ENCODE results near the gene HSPG2. TPM values are rescaled to one million over a fixed set of nuclear protein-coding genes. Genes with fewer than 3 reads are reported as not detected.

HSPG2 gene
- polyA plus RNA-seq, 1 donor from 2014 or later, result 0.79 TPM

GRCh38 chr1:21893046-21893805, 43.9 kb downstream of the HSPG2 start:
- Histone ChIP-seq H3K9me2 (ENCODE audit: insufficient read depth, low read length) (no peaks in the 10 kb centered on the region), H3K27ac (ENCODE audit: low read length) (no peak overlapping the region), H2AFZ (ENCODE audit: low read depth, low read length) (no peak overlapping the region), H3F3A (ENCODE audit: insufficient read depth, low read length, poor library complexity, severe bottlenecking) (no peaks in the 10 kb centered on the region), H3K4me3 (ENCODE audit: low read length) (no peak overlapping the region), H3K4me2 (ENCODE audit: low read length) (no peak overlapping the region), H3K9ac (ENCODE audit: low read length) (no peak overlapping the region), H3K79me2 (replicated peaks; ENCODE audit: insufficient read depth, low read length) (no peaks in the 10 kb centered on the region), H3K27me3 (ENCODE audit: insufficient read depth, low read depth, low read length) (no peaks in the 10 kb centered on the region), H3K9me3 (ENCODE audit: low read length) (no peaks in the 10 kb centered on the region), H3K36me3 (ENCODE audit: insufficient read depth, low read length) (no peaks in the 10 kb centered on the region), H4K20me1 (ENCODE audit: insufficient read depth) (no peaks in the 10 kb centered on the region)
- TF ChIP-seq SMC3 (conservative IDR thresholded peaks at IDR 0.05; ENCODE audit: poor library complexity), result no peak

DNA sequence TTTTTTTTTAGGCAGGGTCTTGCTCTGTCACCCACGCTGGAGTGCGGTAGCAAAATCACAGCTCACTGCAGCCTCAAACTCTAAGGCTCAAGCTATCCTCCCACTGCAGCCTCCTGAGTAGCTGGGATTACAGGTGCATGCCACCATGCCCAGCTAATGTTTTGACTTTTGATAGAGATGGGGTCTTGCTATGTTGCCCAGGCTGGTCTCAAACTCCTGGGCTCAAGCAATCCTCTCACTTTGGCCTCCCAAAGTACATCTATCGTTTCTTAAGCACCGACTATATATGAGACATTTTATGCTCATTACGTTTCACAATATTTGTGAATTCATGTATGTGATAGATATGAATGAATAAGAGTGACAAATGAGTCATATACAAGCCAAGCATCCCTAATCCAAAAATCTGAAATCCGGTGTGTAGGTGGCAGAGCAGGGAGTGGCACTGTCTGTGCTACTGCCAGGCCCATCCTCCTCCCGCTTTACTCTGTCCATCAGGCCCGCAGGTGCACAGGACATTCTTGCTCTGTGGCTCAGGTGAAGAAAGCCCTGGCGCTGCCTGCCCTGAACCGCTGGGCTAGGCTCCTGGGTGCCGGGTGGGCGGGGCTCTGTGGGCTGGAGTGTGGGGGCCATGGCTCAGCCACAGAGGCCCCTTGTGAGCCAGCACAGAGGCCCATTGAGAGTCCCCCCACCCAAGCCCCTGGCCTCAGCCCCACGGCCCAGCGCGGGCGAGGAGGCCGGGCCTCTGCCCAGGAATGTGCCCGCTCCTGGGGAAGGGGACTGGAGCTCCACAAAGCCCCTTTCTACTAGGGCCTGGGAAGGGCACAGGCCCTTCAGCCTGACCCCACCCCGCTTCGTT, 45.3 kb downstream of the HSPG2 start:
- Histone ChIP-seq H3K9ac (ENCODE audit: low read length) (no peak overlapping the region), H3K27ac (ENCODE audit: low read length) (no peak overlapping the region), H3F3A (ENCODE audit: insufficient read depth, low read length, poor library complexity, severe bottlenecking) (no peaks in the 10 kb centered on the region), H3K4me2 (ENCODE audit: low read length) (no peak overlapping the region), H3K79me2 (replicated peaks; ENCODE audit: insufficient read depth, low read length) (no peaks in the 10 kb centered on the region), H4K20me1 (ENCODE audit: insufficient read depth) (no peaks in the 10 kb centered on the region), H3K36me3 (ENCODE audit: insufficient read depth, low read length) (no peaks in the 10 kb centered on the region), H2AFZ (ENCODE audit: low read depth, low read length) (no peak overlapping the region), H3K9me3 (ENCODE audit: low read length) (no peaks in the 10 kb centered on the region), H3K9me2 (ENCODE audit: insufficient read depth, low read length) (no peaks in the 10 kb centered on the region), H3K27me3 (ENCODE audit: insufficient read depth, low read depth, low read length) (no peaks in the 10 kb centered on the region), H3K4me3 (ENCODE audit: low read length) (no peak overlapping the region)
- TF ChIP-seq RAD21 (conservative IDR thresholded peaks at IDR 0.05), result no peak

- no peaks in the 10 kb centered on the region for H3K36me3 ChIP-seq (ENCODE audit: insufficient read depth, low read length)
- H3K9me2 ChIP-seq (ENCODE audit: insufficient read depth, low read length), result no peaks in the 10 kb centered on the region
- H3K27ac ChIP-seq (ENCODE audit: low read length), result no peak overlapping the region
- H4K20me1 ChIP-seq (ENCODE audit: insufficient read depth), result no peaks in the 10 kb centered on the region
- no peaks in the 10 kb centered on the region for H3K79me2 ChIP-seq (replicated peaks; ENCODE audit: insufficient read depth, low read length)
- no peaks in the 10 kb centered on the region for H3K27me3 ChIP-seq (ENCODE audit: insufficient read depth, low read depth, low read length)
- H3F3A ChIP-seq (ENCODE audit: insufficient read depth, low read length, poor library complexity, severe bottlenecking), result no peaks in the 10 kb centered on the region
- no peak overlapping the region for H3K4me2 ChIP-seq (ENCODE audit: low read length)
- TF ChIP-seq POLR2AphosphoS5 (IDR thresholded peaks at IDR 0.05) (no peak), TAF1 (IDR thresholded peaks at IDR 0.05; ENCODE audit: low read depth) (no peak), EP300 (conservative IDR thresholded peaks at IDR 0.05; ENCODE audit: poor library complexity, severe bottlenecking) (no peak), EZH2 (IDR thresholded peaks at IDR 0.05; ENCODE audit: borderline replicate concordance, insufficient read depth, low read length, poor library complexity, severe bottlenecking) (no peak), MXI1 (conservative IDR thresholded peaks at IDR 0.05; ENCODE audit: poor library complexity, severe bottlenecking) (no peak), RAD21 (conservative IDR thresholded peaks at IDR 0.05) (no peak), SMC3 (conservative IDR thresholded peaks at IDR 0.05; ENCODE audit: poor library complexity) (no peak), CTCF (IDR thresholded peaks at IDR 0.05; ENCODE audit: poor library complexity, severe bottlenecking) (no peak)
- TF ChIP-seq, protein P1, sequence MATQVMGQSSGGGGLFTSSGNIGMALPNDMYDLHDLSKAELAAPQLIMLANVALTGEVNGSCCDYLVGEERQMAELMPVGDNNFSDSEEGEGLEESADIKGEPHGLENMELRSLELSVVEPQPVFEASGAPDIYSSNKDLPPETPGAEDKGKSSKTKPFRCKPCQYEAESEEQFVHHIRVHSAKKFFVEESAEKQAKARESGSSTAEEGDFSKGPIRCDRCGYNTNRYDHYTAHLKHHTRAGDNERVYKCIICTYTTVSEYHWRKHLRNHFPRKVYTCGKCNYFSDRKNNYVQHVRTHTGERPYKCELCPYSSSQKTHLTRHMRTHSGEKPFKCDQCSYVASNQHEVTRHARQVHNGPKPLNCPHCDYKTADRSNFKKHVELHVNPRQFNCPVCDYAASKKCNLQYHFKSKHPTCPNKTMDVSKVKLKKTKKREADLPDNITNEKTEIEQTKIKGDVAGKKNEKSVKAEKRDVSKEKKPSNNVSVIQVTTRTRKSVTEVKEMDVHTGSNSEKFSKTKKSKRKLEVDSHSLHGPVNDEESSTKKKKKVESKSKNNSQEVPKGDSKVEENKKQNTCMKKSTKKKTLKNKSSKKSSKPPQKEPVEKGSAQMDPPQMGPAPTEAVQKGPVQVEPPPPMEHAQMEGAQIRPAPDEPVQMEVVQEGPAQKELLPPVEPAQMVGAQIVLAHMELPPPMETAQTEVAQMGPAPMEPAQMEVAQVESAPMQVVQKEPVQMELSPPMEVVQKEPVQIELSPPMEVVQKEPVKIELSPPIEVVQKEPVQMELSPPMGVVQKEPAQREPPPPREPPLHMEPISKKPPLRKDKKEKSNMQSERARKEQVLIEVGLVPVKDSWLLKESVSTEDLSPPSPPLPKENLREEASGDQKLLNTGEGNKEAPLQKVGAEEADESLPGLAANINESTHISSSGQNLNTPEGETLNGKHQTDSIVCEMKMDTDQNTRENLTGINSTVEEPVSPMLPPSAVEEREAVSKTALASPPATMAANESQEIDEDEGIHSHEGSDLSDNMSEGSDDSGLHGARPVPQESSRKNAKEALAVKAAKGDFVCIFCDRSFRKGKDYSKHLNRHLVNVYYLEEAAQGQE (IDR thresholded peaks at IDR 0.05; ENCODE audit: borderline replicate concordance), result no peak
- H3K9me3 ChIP-seq (ENCODE audit: low read length), result no peaks in the 10 kb centered on the region
- H3K9ac ChIP-seq (ENCODE audit: low read length), result no peak overlapping the region
- no peak overlapping the region for H3K4me3 ChIP-seq (ENCODE audit: low read length)
- no peak overlapping the region for H2AFZ ChIP-seq (ENCODE audit: low read depth, low read length)
These were observed 46.0 kb downstream of the HSPG2 start for GRCh38 chr1:21891081-21891480.

Measured in neural cell (in vitro differentiated cells).